Right lobe of liver (tissue), 6 donors: Measurements from ENCODE around the gene ANKEF1. TPM values are rescaled to one million over a fixed set of nuclear protein-coding genes. Genes with fewer than 3 reads are reported as not detected.

Experiments used
- ATAC-seq, 4 donors: fragments of 200-7000 bp; cut with Tn5 transposase; one replicate each; pipeline ENCODE4 v1.9.1; 2020; ENCODE audit warnings: mild to moderate bottlenecking in 4 of 4, moderate library complexity in 4 of 4
- DNase-seq, 3 donors: peaks; one replicate each; pipeline ENCODE4 v3.0.0-alpha.2; 2020
- H3K27ac ChIP-seq, 3 donors: fragments of 200-600 bp; one replicate each; pipeline ENCODE4 v1.8.0; 2022
- H3K27me3 ChIP-seq, 2 donors: fragments of 200-600 bp; one replicate each; pipeline ENCODE4 v1.8.0; 2022
- H3K36me3 ChIP-seq, 4 donors: fragments of 200-600 bp; sonication (generic) in 1 of 4; one replicate each; pipeline versions ENCODE4 v1.5.1 to v1.8.0; 2017 to 2022; ENCODE audit warnings: control low read depth in 1 of 4
- H3K4me1 ChIP-seq, 4 donors: fragments of 200-600 bp; sonication (generic) in 1 of 4; one replicate each; pipeline versions ENCODE4 v1.5.1 to v1.8.0; 2017 to 2022; ENCODE audit warnings: control low read depth in 1 of 4
- H3K4me3 ChIP-seq, 3 donors: fragments of 200-600 bp; one replicate each; pipeline ENCODE4 v1.8.0; 2022
- H3K9me3 ChIP-seq, 4 donors: fragments of 200-600 bp; sonication (generic) in 1 of 4; one replicate each; pipeline versions ENCODE4 v1.5.1 to v1.8.0; 2017 to 2022; ENCODE audit warnings: control low read depth in 1 of 4
- POLR2A ChIP-seq: fragments of 450-650 bp; IDR thresholded peaks from one replicate; pipeline ENCODE4 v1.6.1; 2017; ENCODE audit warnings: antibody characterized with exemption, mild to moderate bottlenecking
- WGBS: methylation state at CpG from one replicate; pipeline ENCODE4 v1.1.6; 2018; ENCODE audit warnings: low coverage, low lambda C conversion rate; ENCODE audit not compliant: insufficient coverage; ENCODE audit errors: missing lambda C conversion rate; 5-methylcytosine and 5-hydroxymethylcytosine counted together
- intact Hi-C, 2 donors: fragments of 100-400 bp; cut with DNase I; formaldehyde crosslinking; loops; one replicate each; pipeline versions ENCODE4 v1.11.2 to v1.14.1; 2022
- total RNA-seq, 6 experiments: library from RNA; depleted of rRNA in 2 of 6; stranded (reverse); fragments of >200 nt in 2 of 6; fragmentation: NEBNext Ultra II Directional in 3 of 6; extraction: Animal tissue kit (Norgen Biotek cat#: 25700) in 3 of 6; gene quantifications; one replicate each; pipeline versions ENCODE4 v1.1.0 to v1.2.4, GENCODE V29; 2016 to 2023
- TF ChIP-seq, protein P1 (sequence below), 4 donors: fragments of 200-600 bp in 3 of 4; fragments of 450-650 bp in 1 of 4; IDR thresholded peaks; one replicate each; pipeline versions ENCODE4 v1.5.1 to v1.8.0; 2016 to 2022; ENCODE audit warnings: antibody characterized with exemption in 4 of 4, mild to moderate bottlenecking in 2 of 4
- donor health status: DM: no; HTN: yes; CAD: no.
- donor health status: DM: no; HTN: no; CAD: no.
- donor health status: DM: no; HTN: no; CAD: no.
- donor health status: DM: no; HTN: yes; CAD: no.
- donor health status: DM: no; HTN: yes; CAD: no.

The ANKEF1 gene
- total RNA-seq, 6 experiments from 2014 or later: 3.9 to 9.2 (median 5.1) TPM

- Histone ChIP-seq H3K36me3 (no peaks in the 10 kb centered on the region), H3K27ac (no peak overlapping the region), H3K9me3 (no peaks in the 10 kb centered on the region), H3K4me3 (no peak overlapping the region), H3K27me3 (no peaks in the 10 kb centered on the region), H3K4me1 (no peaks in the 10 kb centered on the region)
- intact Hi-C loops: no loop called here
- DNase-seq: no peak
- 88% methylated on average over 4 of the region's 4 CpGs for WGBS
- TF ChIP-seq, protein P1, sequence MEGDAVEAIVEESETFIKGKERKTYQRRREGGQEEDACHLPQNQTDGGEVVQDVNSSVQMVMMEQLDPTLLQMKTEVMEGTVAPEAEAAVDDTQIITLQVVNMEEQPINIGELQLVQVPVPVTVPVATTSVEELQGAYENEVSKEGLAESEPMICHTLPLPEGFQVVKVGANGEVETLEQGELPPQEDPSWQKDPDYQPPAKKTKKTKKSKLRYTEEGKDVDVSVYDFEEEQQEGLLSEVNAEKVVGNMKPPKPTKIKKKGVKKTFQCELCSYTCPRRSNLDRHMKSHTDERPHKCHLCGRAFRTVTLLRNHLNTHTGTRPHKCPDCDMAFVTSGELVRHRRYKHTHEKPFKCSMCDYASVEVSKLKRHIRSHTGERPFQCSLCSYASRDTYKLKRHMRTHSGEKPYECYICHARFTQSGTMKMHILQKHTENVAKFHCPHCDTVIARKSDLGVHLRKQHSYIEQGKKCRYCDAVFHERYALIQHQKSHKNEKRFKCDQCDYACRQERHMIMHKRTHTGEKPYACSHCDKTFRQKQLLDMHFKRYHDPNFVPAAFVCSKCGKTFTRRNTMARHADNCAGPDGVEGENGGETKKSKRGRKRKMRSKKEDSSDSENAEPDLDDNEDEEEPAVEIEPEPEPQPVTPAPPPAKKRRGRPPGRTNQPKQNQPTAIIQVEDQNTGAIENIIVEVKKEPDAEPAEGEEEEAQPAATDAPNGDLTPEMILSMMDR (IDR thresholded peaks at IDR 0.05): no peak
- no peak for TF ChIP-seq POLR2A
- ATAC-seq: no peak
Observed at GRCh38 chr20:10006447-10007090, 28.2 kb upstream of the ANKEF1 start.

- ATAC-seq: no peak
- intact Hi-C loops: no loop called here
Observed at GRCh38 chr20:10007158-10007557, 27.6 kb upstream of the ANKEF1 start.

GRCh38 chr20:10007747-10008146 is 27.0 kb upstream of the ANKEF1 start:
- DNase-seq (no peak), ATAC-seq (no peak)
- Histone ChIP-seq H3K27me3 (no peaks in the 10 kb centered on the region), H3K4me1 (no peaks in the 10 kb centered on the region), H3K27ac (no peak overlapping the region), H3K4me3 (no peak overlapping the region), H3K9me3 (no peaks in the 10 kb centered on the region), H3K36me3 (no peaks in the 10 kb centered on the region)
- 88% methylated on average over 5 of the region's 5 CpGs for WGBS
- TF ChIP-seq, protein P1 (IDR thresholded peaks at IDR 0.05): no peak
- TF ChIP-seq POLR2A: no peak
- intact Hi-C loops: no loop called here

More at GRCh38 chr20:10007158-10007557, 27.6 kb upstream of the ANKEF1 start:
- no peaks in the 10 kb centered on the region for H3K9me3 ChIP-seq
- no peaks in the 10 kb centered on the region for H3K4me1 ChIP-seq
- 40% methylated on average over 2 of the region's 2 CpGs for WGBS
- no peaks in the 10 kb centered on the region for H3K27me3 ChIP-seq
- no peaks in the 10 kb centered on the region for H3K36me3 ChIP-seq
- H3K27ac ChIP-seq: no peak overlapping the region
- H3K4me3 ChIP-seq: no peak overlapping the region
- DNase-seq: no peak
- TF ChIP-seq POLR2A: no peak
- TF ChIP-seq, protein P1 (IDR thresholded peaks at IDR 0.05): no peak

- 63% methylated on average over 5 of the region's 5 CpGs for WGBS
- intact Hi-C loops: no loop called here
- no peaks in the 10 kb centered on the region for H3K4me1 ChIP-seq
- ATAC-seq (no peak), DNase-seq (no peak)
- H3K9me3 ChIP-seq: no peaks in the 10 kb centered on the region
- no peaks in the 10 kb centered on the region for H3K36me3 ChIP-seq
- no peak overlapping the region for H3K27ac ChIP-seq
- TF ChIP-seq, protein P1 (IDR thresholded peaks at IDR 0.05): no peak
- no peak for TF ChIP-seq POLR2A
- H3K4me3 ChIP-seq: no peak overlapping the region
- no peaks in the 10 kb centered on the region for H3K27me3 ChIP-seq
Observed at GRCh38 chr20:10012464-10012863, 22.3 kb upstream of the ANKEF1 start.
